Right renal cortex interstitium (tissue), 3 donors: Measurements from ENCODE around the gene LRIT3. TPM values are rescaled to one million over a fixed set of nuclear protein-coding genes. Genes with fewer than 3 reads are reported as not detected.
A peak's percentile ranks its signal among the peaks of the same experiment; 100 is the strongest.
"Not testable (repeated sequence)": the region's sequence is repeated elsewhere in the genome, so short reads cannot be mapped to it uniquely, and the experiment has no call there.

ENCODE experiments used
- DNase-seq, 3 donors: peaks; one replicate each; pipeline ENCODE4 v3.0.0-alpha.2; 2013; ENCODE audit warnings: low read depth in 3 of 3, low spot score in 2 of 3
- polyA plus RNA-seq, 3 donors: library from polyadenylated mRNA; unstranded; fragments of 120-200 nt; gene quantifications; one replicate each; pipeline ENCODE4 v1.2.1, GENCODE V29; 2013; ENCODE audit not compliant: insufficient read length in 3 of 3

The LRIT3 gene
- polyA plus RNA-seq, 3 donors, result 0.37 to 0.51 (median 0.45) TPM

GRCh38 chr4:109848501-109848900 is 594 bp downstream of the LRIT3 start:
- DNase-seq, result no peak

- DNase-seq, result no peak
These were observed 2.7 kb downstream of the LRIT3 start for GRCh38 chr4:109850601-109851000.

GRCh38 chr4:109859426-109860300 is 11.8 kb downstream of the LRIT3 start:
- not testable (repeated sequence) for DNase-seq

GRCh38 chr4:109861271-109861670 is 13.4 kb downstream of the LRIT3 start:
- DNase-seq, result no peak

- peak in 1 of 3 donors; percentile 1 for DNase-seq
These were observed 14.1 kb downstream of the LRIT3 start for GRCh38 chr4:109861916-109862511.

GRCh38 chr4:109864134-109864533 is 16.2 kb downstream of the LRIT3 start:
- no peak for DNase-seq

- no peak for DNase-seq
These were observed 22.2 kb downstream of the LRIT3 start for GRCh38 chr4:109870061-109870460.

- DNase-seq, result no peak
These were observed 24.2 kb downstream of the LRIT3 start for GRCh38 chr4:109872065-109872464.

- DNase-seq, result no peak
These were observed 25.2 kb downstream of the LRIT3 start for GRCh38 chr4:109872950-109873656.

- no peak for DNase-seq
These were observed 26.0 kb downstream of the LRIT3 start for GRCh38 chr4:109873791-109874514.

GRCh38 chr4:109875106-109875505 is 27.2 kb downstream of the LRIT3 start:
- DNase-seq, result no peak

- not testable (repeated sequence) for DNase-seq
These were observed 27.6 kb downstream of the LRIT3 start for GRCh38 chr4:109875553-109875952.

- DNase-seq, result no peak
These were observed 28.8 kb downstream of the LRIT3 start for GRCh38 chr4:109876634-109877265.

GRCh38 chr4:109877400-109877799 is 29.5 kb downstream of the LRIT3 start:
- DNase-seq, result no peak

GRCh38 chr4:109878355-109878754 is 30.4 kb downstream of the LRIT3 start:
- DNase-seq, result no peak

- no peak for DNase-seq
These were observed 31.2 kb downstream of the LRIT3 start for GRCh38 chr4:109879081-109879480.

- DNase-seq, result no peak
These were observed 31.9 kb downstream of the LRIT3 start for GRCh38 chr4:109879636-109880314.

GRCh38 chr4:109886303-109886702 is 38.4 kb downstream of the LRIT3 start:
- no peak for DNase-seq

- no peak for DNase-seq
These were observed 39.2 kb downstream of the LRIT3 start for GRCh38 chr4:109887071-109887470.

GRCh38 chr4:109890076-109890475 is 42.2 kb downstream of the LRIT3 start:
- DNase-seq, result no peak
